ENCODE measurements around the gene SMYD3. TPM values are rescaled to one million over a fixed set of nuclear protein-coding genes. Genes with fewer than 3 reads are reported as not detected.

Gene SMYD3
- total and polyA plus RNA-seq, 2 donors (not counting 1 experiment from before 2014, with no cell fraction given): 69.4 to 83.1 TPM

DNA sequence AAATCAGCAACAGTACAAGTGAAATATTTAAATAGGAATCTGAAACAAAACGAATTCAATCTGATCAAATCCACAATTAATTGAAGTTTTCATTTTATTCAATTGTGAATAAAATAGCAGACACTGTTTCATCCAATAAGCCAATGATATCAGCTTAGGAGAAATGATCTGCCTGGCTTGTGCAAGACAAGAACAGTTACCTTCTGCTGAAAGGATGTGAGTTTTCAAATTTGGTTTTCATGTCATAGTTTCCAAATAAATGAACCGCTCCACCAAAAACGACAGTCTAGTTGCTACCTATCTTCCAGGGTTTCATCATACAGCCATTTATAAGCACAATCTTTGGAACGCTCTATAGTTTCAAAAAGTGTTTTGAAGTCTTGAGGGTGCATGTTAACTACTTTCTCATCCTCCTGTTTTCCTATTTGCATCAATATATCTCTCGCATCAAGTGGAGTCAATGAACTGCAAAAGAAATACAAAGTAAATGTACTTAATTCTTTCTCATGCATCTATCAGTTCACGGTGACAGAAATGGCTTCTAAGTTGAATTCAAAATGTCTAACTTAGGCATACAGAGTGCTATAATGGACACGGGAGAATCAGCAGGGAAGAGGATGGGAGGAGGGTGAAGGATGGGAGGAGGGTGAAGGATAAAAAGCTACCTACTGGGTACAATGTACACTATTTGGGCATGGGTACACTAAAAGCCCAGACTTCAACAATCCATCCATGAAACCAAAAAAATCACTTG lies 33.8 kb upstream of the SMYD3 start:
- Histone ChIP-seq H3K9me3 (ENCODE audit: control insufficient read depth, insufficient read depth, low read depth, low read length) (no peaks in the 10 kb centered on the region), H2AFZ (ENCODE audit: low read length) (no peak overlapping the region), H3K4me3 (replicated peaks in 1 of 4; ENCODE audit: control extremely low read depth in 1 of 4, insufficient read depth in 1 of 4, low read depth in 3 of 4, low read length in 4 of 4) (no peak overlapping the region), H4K20me1 (ENCODE audit: control insufficient read depth, extremely low read depth, insufficient read depth, low read length) (no peaks in the 10 kb centered on the region), H3K4me1 (ENCODE audit: control insufficient read depth, extremely low read depth, insufficient read depth, low read length) (no peaks in the 10 kb centered on the region), H3K36me3 (ENCODE audit: control insufficient read depth, insufficient read depth, low read length) (peaks cover 4% of the 10 kb centered on the region), H3K4me2 (ENCODE audit: extremely low read depth, insufficient read depth, low read length) (no peak overlapping the region), H3K9ac (ENCODE audit: insufficient read depth, low read length) (no peak overlapping the region), H3K79me2 (ENCODE audit: control insufficient read depth, insufficient read depth, low read length) (no peaks in the 10 kb centered on the region), H3K27ac (ENCODE audit: insufficient read depth, low read length) (no peak overlapping the region), H3K27me3 (ENCODE audit: control insufficient read depth, insufficient read depth, low read length) (no peaks in the 10 kb centered on the region)
- TF ChIP-seq, protein P1, sequence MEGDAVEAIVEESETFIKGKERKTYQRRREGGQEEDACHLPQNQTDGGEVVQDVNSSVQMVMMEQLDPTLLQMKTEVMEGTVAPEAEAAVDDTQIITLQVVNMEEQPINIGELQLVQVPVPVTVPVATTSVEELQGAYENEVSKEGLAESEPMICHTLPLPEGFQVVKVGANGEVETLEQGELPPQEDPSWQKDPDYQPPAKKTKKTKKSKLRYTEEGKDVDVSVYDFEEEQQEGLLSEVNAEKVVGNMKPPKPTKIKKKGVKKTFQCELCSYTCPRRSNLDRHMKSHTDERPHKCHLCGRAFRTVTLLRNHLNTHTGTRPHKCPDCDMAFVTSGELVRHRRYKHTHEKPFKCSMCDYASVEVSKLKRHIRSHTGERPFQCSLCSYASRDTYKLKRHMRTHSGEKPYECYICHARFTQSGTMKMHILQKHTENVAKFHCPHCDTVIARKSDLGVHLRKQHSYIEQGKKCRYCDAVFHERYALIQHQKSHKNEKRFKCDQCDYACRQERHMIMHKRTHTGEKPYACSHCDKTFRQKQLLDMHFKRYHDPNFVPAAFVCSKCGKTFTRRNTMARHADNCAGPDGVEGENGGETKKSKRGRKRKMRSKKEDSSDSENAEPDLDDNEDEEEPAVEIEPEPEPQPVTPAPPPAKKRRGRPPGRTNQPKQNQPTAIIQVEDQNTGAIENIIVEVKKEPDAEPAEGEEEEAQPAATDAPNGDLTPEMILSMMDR (conservative IDR thresholded peaks at IDR 0.05 in 1 of 2, IDR thresholded peaks at IDR 0.05 in 1 of 2; ENCODE audit: low read depth in 1 of 2, low read length in 2 of 2): no peak
- no peak for TF ChIP-seq EZH2 (IDR thresholded peaks at IDR 0.05; ENCODE audit: low read length, missing control alignments)
- no peak for DNase-seq (ENCODE audit: low read depth in 2 of 2)

DNA sequence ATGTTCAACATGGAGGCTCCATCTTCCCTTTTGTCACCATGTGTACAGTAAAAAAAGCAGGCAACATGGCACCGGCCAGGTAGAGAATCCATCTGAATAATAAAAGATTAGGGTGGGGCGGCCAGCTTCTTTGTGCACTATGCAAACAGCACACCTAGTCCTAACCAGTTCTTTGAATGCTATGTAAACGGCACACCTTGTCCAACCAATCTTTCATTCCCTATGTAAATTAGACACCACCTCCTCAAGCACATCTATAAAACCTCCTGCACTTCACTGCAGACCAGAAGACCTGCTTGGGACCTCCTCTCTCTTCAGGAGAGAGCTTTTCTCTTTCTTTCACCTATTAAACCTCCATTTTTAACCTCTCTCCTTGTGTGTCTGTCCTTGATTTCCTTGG lies 30.8 kb upstream of the SMYD3 start:
- Histone ChIP-seq H3K27ac (ENCODE audit: insufficient read depth, low read length) (no peak overlapping the region), H3K36me3 (ENCODE audit: control insufficient read depth, insufficient read depth, low read length) (no peaks in the 10 kb centered on the region), H3K4me2 (ENCODE audit: extremely low read depth, insufficient read depth, low read length) (no peak overlapping the region), H4K20me1 (ENCODE audit: control insufficient read depth, extremely low read depth, insufficient read depth, low read length) (no peaks in the 10 kb centered on the region), H3K4me3 (replicated peaks in 1 of 4; ENCODE audit: control extremely low read depth in 1 of 4, insufficient read depth in 1 of 4, low read depth in 3 of 4, low read length in 4 of 4) (no peak overlapping the region), H3K27me3 (ENCODE audit: control insufficient read depth, insufficient read depth, low read length) (peaks cover under 1% of the 10 kb centered on the region), H3K9ac (ENCODE audit: insufficient read depth, low read length) (no peak overlapping the region), H3K9me3 (ENCODE audit: control insufficient read depth, insufficient read depth, low read depth, low read length) (no peaks in the 10 kb centered on the region), H3K4me1 (ENCODE audit: control insufficient read depth, extremely low read depth, insufficient read depth, low read length) (no peaks in the 10 kb centered on the region), H3K79me2 (ENCODE audit: control insufficient read depth, insufficient read depth, low read length) (no peaks in the 10 kb centered on the region), H2AFZ (ENCODE audit: low read length) (no peak overlapping the region)
- no peak for TF ChIP-seq EZH2 (IDR thresholded peaks at IDR 0.05; ENCODE audit: low read length, missing control alignments)
- TF ChIP-seq, protein P1 (conservative IDR thresholded peaks at IDR 0.05 in 1 of 2, IDR thresholded peaks at IDR 0.05 in 1 of 2; ENCODE audit: low read depth in 1 of 2, low read length in 2 of 2): no peak
- DNase-seq (ENCODE audit: low read depth in 2 of 2): no peak

- no peaks in the 10 kb centered on the region for H4K20me1 ChIP-seq (ENCODE audit: control insufficient read depth, extremely low read depth, insufficient read depth, low read length)
- H3K9ac ChIP-seq (ENCODE audit: insufficient read depth, low read length): no peak overlapping the region
- H3K27me3 ChIP-seq (ENCODE audit: control insufficient read depth, insufficient read depth, low read length): peaks cover 3% of the 10 kb centered on the region
- H3K4me1 ChIP-seq (ENCODE audit: control insufficient read depth, extremely low read depth, insufficient read depth, low read length): no peaks in the 10 kb centered on the region
- DNase-seq (ENCODE audit: low read depth in 2 of 2): no peak
- no peaks in the 10 kb centered on the region for H3K79me2 ChIP-seq (ENCODE audit: control insufficient read depth, insufficient read depth, low read length)
- H2AFZ ChIP-seq (ENCODE audit: low read length): no peak overlapping the region
- no peaks in the 10 kb centered on the region for H3K9me3 ChIP-seq (ENCODE audit: control insufficient read depth, insufficient read depth, low read depth, low read length)
- no peak for TF ChIP-seq EZH2 (IDR thresholded peaks at IDR 0.05; ENCODE audit: low read length, missing control alignments)
- TF ChIP-seq, protein P1 (conservative IDR thresholded peaks at IDR 0.05 in 1 of 2, IDR thresholded peaks at IDR 0.05 in 1 of 2; ENCODE audit: low read depth in 1 of 2, low read length in 2 of 2): no peak
- H3K27ac ChIP-seq (ENCODE audit: insufficient read depth, low read length): no peak overlapping the region
- H3K36me3 ChIP-seq (ENCODE audit: control insufficient read depth, insufficient read depth, low read length): no peaks in the 10 kb centered on the region
- no peak overlapping the region for H3K4me2 ChIP-seq (ENCODE audit: extremely low read depth, insufficient read depth, low read length)
- H3K4me3 ChIP-seq (replicated peaks in 1 of 4; ENCODE audit: control extremely low read depth in 1 of 4, insufficient read depth in 1 of 4, low read depth in 3 of 4, low read length in 4 of 4): no peak overlapping the region
These were observed 30.4 kb upstream of the SMYD3 start for GRCh38 chr1:246537441-246537840.
